Neutrophil (primary cell): ENCODE results near the gene TAC4.

Experiments
- H3K27ac ChIP-seq: fragments of 200-600 bp; sonication (generic); 2 replicates; pipeline ENCODE4 v1.5.1; 2016; ENCODE audit warnings: mild to moderate bottlenecking, moderate library complexity
- H3K27me3 ChIP-seq: fragments of 200-600 bp; sonication (generic); 2 replicates; pipeline ENCODE4 v1.6.0; 2016; ENCODE audit warnings: mild to moderate bottlenecking
- H3K36me3 ChIP-seq: fragments of 200-600 bp; sonication (generic); 2 replicates; pipeline ENCODE4 v1.5.1; 2017
- H3K4me1 ChIP-seq, 2 experiments: fragments of 200-600 bp in 1 of 2; sonication (generic) in 1 of 2; 1 replicate in 1 of 2; 2 replicates in 1 of 2; pipeline versions ENCODE4 v1.5.1 to v1.6.1; 2013 to 2016; ENCODE audit warnings: low read depth in 1 of 2, low read length in 1 of 2, mild to moderate bottlenecking in 1 of 2, moderate library complexity in 1 of 2; ENCODE audit not compliant: control insufficient read depth in 1 of 2, insufficient read depth in 1 of 2
- H3K4me3 ChIP-seq, 2 experiments: fragments of 200-600 bp in 1 of 2; sonication (generic) in 1 of 2; 1 replicate in 1 of 2; 2 replicates in 1 of 2; pipeline ENCODE4 v1.5.1; 2013 to 2016; ENCODE audit warnings: low read depth in 1 of 2, low read length in 1 of 2, mild to moderate bottlenecking in 1 of 2, moderate library complexity in 1 of 2
- H3K9me3 ChIP-seq: fragments of 200-600 bp; sonication (generic); 2 replicates; pipeline ENCODE4 v1.5.1; 2016
- CTCF ChIP-seq: fragments of 200-600 bp; sonication (generic); IDR thresholded peaks from 2 replicates; pipeline ENCODE4 v1.5.1; 2016; ENCODE audit warnings: antibody characterized with exemption

The TAC4 gene

GRCh38 chr17:49850218-49850610 is 2.3 kb upstream of the TAC4 start:
- no peak overlapping the region for H3K27ac ChIP-seq
- H3K4me3 ChIP-seq, result no peak overlapping the region
- no peak for TF ChIP-seq CTCF
- H3K36me3 ChIP-seq, result peaks cover 22% of the 10 kb centered on the region
- H3K9me3 ChIP-seq, result no peaks in the 10 kb centered on the region
- H3K4me1 ChIP-seq, result peaks cover 14% of the 10 kb centered on the region in 2 experiments
- H3K27me3 ChIP-seq, result peaks cover 61% of the 10 kb centered on the region

- no peak for TF ChIP-seq CTCF
- H3K4me3 ChIP-seq, result no peak overlapping the region
- H3K27me3 ChIP-seq, result peaks cover 47% of the 10 kb centered on the region
- no peaks in the 10 kb centered on the region for H3K9me3 ChIP-seq
- H3K36me3 ChIP-seq, result peaks cover 37% of the 10 kb centered on the region
- H3K27ac ChIP-seq, result no peak overlapping the region
- H3K4me1 ChIP-seq, result peaks cover 14% of the 10 kb centered on the region in 2 experiments
These were observed 870 bp upstream of the TAC4 start for GRCh38 chr17:49848739-49849138.

- no peak for TF ChIP-seq CTCF
- H3K36me3 ChIP-seq, result peaks cover 46% of the 10 kb centered on the region
- H3K27me3 ChIP-seq, result peaks cover 31% of the 10 kb centered on the region
- peaks cover 8 to 12% of the 10 kb centered on the region in 2 experiments for H3K4me1 ChIP-seq
- H3K27ac ChIP-seq, result no peak overlapping the region
- no peaks in the 10 kb centered on the region for H3K9me3 ChIP-seq
- no peak overlapping the region for H3K4me3 ChIP-seq
These were observed 744 bp downstream of the TAC4 start for GRCh38 chr17:49846938-49847712.

- H3K27me3 ChIP-seq, result peaks cover 12% of the 10 kb centered on the region
- H3K36me3 ChIP-seq, result peaks cover 46% of the 10 kb centered on the region
- H3K9me3 ChIP-seq, result no peaks in the 10 kb centered on the region
- no peak for TF ChIP-seq CTCF
- H3K27ac ChIP-seq, result no peak overlapping the region
- H3K4me1 ChIP-seq, result no peaks in the 10 kb centered on the region
- no peak overlapping the region for H3K4me3 ChIP-seq
These were observed 2.5 kb downstream of the TAC4 start for GRCh38 chr17:49845321-49845720.

GRCh38 chr17:49843774-49844350 is 4.0 kb downstream of the TAC4 start:
- Histone ChIP-seq H3K27ac (no peak overlapping the region), H3K36me3 (peaks cover 46% of the 10 kb centered on the region), H3K4me1 (no peaks in the 10 kb centered on the region), H3K9me3 (no peaks in the 10 kb centered on the region), H3K27me3 (no peaks in the 10 kb centered on the region), H3K4me3 (no peak overlapping the region)
- TF ChIP-seq CTCF, result no peak
